PC-3 (cell line): Measurements from ENCODE around the gene GBA2. TPM values are rescaled to one million over a fixed set of nuclear protein-coding genes. Genes with fewer than 3 reads are reported as not detected.

Source experiments
- ATAC-seq: fragments of 200-7000 bp; cut with Tn5 transposase; 2 replicates; pipeline ENCODE4 v1.9.1; 2020; ENCODE audit warnings: mild to moderate bottlenecking, moderate library complexity
- BruUV-seq: library from RNA; stranded (reverse); fragments of 400-500 nt; replicated peaks from 2 replicates; lab custom pipeline; 2021; lab: Mats Ljungman, UMichigan
- CTCF ChIA-PET: fragments of 300-600 bp; sonication (Branson Sonifier 250); formaldehyde crosslinking; loops from one replicate; lab custom pipeline; 2022; ENCODE audit warnings: antibody characterized with exemption; lab: Charles Lee
- POLR2A ChIA-PET: fragments of 300-600 bp; sonication (Branson Sonifier 250); formaldehyde crosslinking; loops from one replicate; lab custom pipeline; 2022; ENCODE audit warnings: antibody characterized with exemption; ENCODE audit not compliant: unreplicated experiment; lab: Charles Lee
- DNase-seq: peaks from one replicate; pipeline ENCODE4 v3.0.0-alpha.2; 2015
- H2AFZ ChIP-seq: fragments of 300-600 bp; sonication (generic); 2 replicates; pipeline ENCODE4 v1.6.0; 2016; ENCODE audit warnings: antibody characterized with exemption, low read length
- H3F3A ChIP-seq: fragments of 300-600 bp; sonication (generic); one replicate; pipeline ENCODE4 v1.6.0; 2017; ENCODE audit warnings: antibody characterized with exemption, low read length, control low read depth, mild to moderate bottlenecking; ENCODE audit not compliant: unreplicated experiment
- H3K27ac ChIP-seq: fragments of 300-600 bp; sonication (generic); 2 replicates; pipeline ENCODE4 v1.5.1; 2016; ENCODE audit warnings: mild to moderate bottlenecking, low read length
- H3K27me3 ChIP-seq: fragments of 300-600 bp; sonication (generic); 2 replicates; pipeline ENCODE4 v1.6.1; 2016; ENCODE audit warnings: low read length, mixed read lengths
- H3K36me3 ChIP-seq: fragments of 300-600 bp; sonication (generic); 2 replicates; pipeline ENCODE4 v1.6.1; 2016; ENCODE audit warnings: low read depth, mixed run types, low read length, mixed read lengths
- H3K4me1 ChIP-seq: fragments of 300-600 bp; sonication (generic); 2 replicates; pipeline ENCODE4 v1.5.1; 2016; ENCODE audit warnings: low read length; ENCODE audit not compliant: insufficient read depth
- H3K4me2 ChIP-seq: fragments of 300-600 bp; sonication (generic); 2 replicates; pipeline ENCODE4 v1.6.0; 2016; ENCODE audit warnings: low read length
- H3K4me3 ChIP-seq: fragments of 300-600 bp; sonication (generic); 2 replicates; pipeline ENCODE4 v1.5.1; 2016; ENCODE audit warnings: mild to moderate bottlenecking, low read length, mixed read lengths
- H3K79me2 ChIP-seq: fragments of 300-600 bp; sonication (generic); 2 replicates; pipeline ENCODE4 v1.6.1; 2017; ENCODE audit warnings: low read length, mixed read lengths
- H3K9ac ChIP-seq: fragments of 300-600 bp; sonication (generic); 2 replicates; pipeline ENCODE4 v1.6.0; 2016; ENCODE audit warnings: mild to moderate bottlenecking, low read length
- H3K9me2 ChIP-seq: fragments of 300-600 bp; sonication (generic); replicated peaks from 2 replicates; pipeline ENCODE4 v1.6.1; 2016; ENCODE audit warnings: mixed run types, low read length, mixed read lengths
- H3K9me3 ChIP-seq: fragments of 300-600 bp; sonication (generic); 2 replicates; pipeline ENCODE4 v1.6.1; 2016; ENCODE audit warnings: low read length, mixed read lengths
- H4K20me1 ChIP-seq: fragments of 300-600 bp; sonication (generic); 2 replicates; pipeline ENCODE4 v1.6.1; 2016; ENCODE audit warnings: low read length, mixed read lengths
- CTCF ChIP-seq: fragments of 300-600 bp; sonication (generic); conservative IDR thresholded peaks from 2 replicates; pipeline ENCODE4 v1.5.1; 2017; ENCODE audit warnings: antibody characterized with exemption, low read depth, mild to moderate bottlenecking, low read length
- EZH2 ChIP-seq: fragments of 300-600 bp; sonication (generic); IDR thresholded peaks from one replicate; pipeline ENCODE4 v1.6.1; 2017; ENCODE audit warnings: antibody characterized with exemption, mild to moderate bottlenecking, low read length; ENCODE audit not compliant: unreplicated experiment
- EZH2phosphoT487 ChIP-seq: fragments of 300-600 bp; sonication (generic); IDR thresholded peaks from 2 replicates; pipeline ENCODE4 v1.6.1; 2018; ENCODE audit warnings: mild to moderate bottlenecking, antibody characterized with exemption, low read length, borderline replicate concordance
- intact Hi-C: fragments of 100-400 bp; cut with micrococcal nuclease; formaldehyde crosslinking; loops from 2 replicates; pipeline ENCODE4 v1.9.0; 2023
- total RNA-seq: library from RNA; depleted of rRNA; stranded (reverse); fragments of >200 nt; gene quantifications from 2 replicates; pipeline ENCODE4 v1.2.3, GENCODE V29; 2014

GBA2 gene
- total RNA-seq, 1 experiment from 2014 or later, result 81.7 TPM

DNA sequence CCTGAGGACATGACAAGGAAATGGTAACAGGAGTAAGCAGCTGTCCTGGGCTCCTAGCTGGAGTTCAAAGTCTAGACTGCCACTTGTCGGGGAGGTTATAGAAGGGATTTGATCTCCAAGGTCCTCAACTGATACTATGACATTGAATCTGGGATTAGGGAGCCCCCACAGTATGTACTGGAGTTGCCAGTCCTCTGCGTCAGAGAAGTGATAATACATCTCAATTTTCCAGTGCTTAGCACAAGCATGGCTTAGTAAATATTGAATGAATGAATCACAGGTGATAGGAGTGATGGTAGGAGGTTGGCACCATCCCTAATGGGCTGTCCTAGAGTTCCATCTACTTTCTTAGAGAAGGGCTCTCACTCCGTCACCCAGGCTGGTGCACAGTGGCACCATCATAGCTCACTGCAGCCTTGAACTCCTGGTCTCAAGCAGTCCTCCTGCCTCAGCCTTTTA, 53.1 kb downstream of the GBA2 start:
- DNase-seq (peak; percentile 71), ATAC-seq (peak; percentile 87)
- peak overlapping the region; percentile 35; the same call in 1 of the 2 replicates for H3K9ac ChIP-seq
- H3K9me3 ChIP-seq, result no peaks in the 10 kb centered on the region
- H3K36me3 ChIP-seq, result peaks cover 20% of the 10 kb centered on the region
- no peak overlapping the region; the same call in 1 of the 2 replicates for H3K4me2 ChIP-seq
- POLR2A ChIA-PET, result interaction anchor here (1.0 kb wide), 1 partner anchor 53 kb away, joined by 3 read pairs; the partner anchor contains the start of genes GBA2 and RGP1
- no peak overlapping the region for H3K4me3 ChIP-seq
- H3K79me2 ChIP-seq, result no peaks in the 10 kb centered on the region
- no TSS peak for BruUV-seq
- H3F3A ChIP-seq, result no peaks in the 10 kb centered on the region
- TF ChIP-seq CTCF, result no peak
- no peak for TF ChIP-seq EZH2
- TF ChIP-seq EZH2phosphoT487, result no peak
- H3K27ac ChIP-seq, result peak overlapping the region; percentile 73
- H3K9me2 ChIP-seq, result no peaks in the 10 kb centered on the region
- peaks cover 18% of the 10 kb centered on the region for H3K4me1 ChIP-seq
- CTCF ChIA-PET, result interaction anchor here (1.2 kb wide), 2 partner anchors 35 to 36 kb away, joined by 3 to 5 read pairs; partner anchors contain the start of genes CREB3 and TLN1
- H4K20me1 ChIP-seq, result no peaks in the 10 kb centered on the region
- H2AFZ ChIP-seq, result no peak overlapping the region
- intact Hi-C loops, result loop anchor here (5.0 kb wide), 1 partner anchor 39 kb away; the partner anchor contains the start of genes CCDC107 and RMRP
- no peaks in the 10 kb centered on the region for H3K27me3 ChIP-seq

- no peaks in the 10 kb centered on the region for H3F3A ChIP-seq
- no peak for TF ChIP-seq CTCF
- no peak for TF ChIP-seq EZH2
- no peak for TF ChIP-seq EZH2phosphoT487
- peaks cover 45% of the 10 kb centered on the region for H3K4me1 ChIP-seq
- ChIA-PET POLR2A (interaction anchor here (0.6 kb wide), 1 partner anchor 1179 kb away, joined by 5 read pairs; no protein-coding TSS in a partner anchor), CTCF (interaction anchor here (0.7 kb wide), 1 partner anchor 31 kb away, joined by 8 read pairs; no protein-coding TSS in a partner anchor)
- no peak overlapping the region; the same call in 1 of the 2 replicates for H2AFZ ChIP-seq
- H3K27ac ChIP-seq, result no peak overlapping the region
- no TSS peak for BruUV-seq
- ATAC-seq (no peak), DNase-seq (no peak)
- no peaks in the 10 kb centered on the region for H3K9me2 ChIP-seq
- H4K20me1 ChIP-seq, result no peaks in the 10 kb centered on the region
- no peaks in the 10 kb centered on the region for H3K9me3 ChIP-seq
- intact Hi-C loops, result no loop called here
- peak overlapping the region; percentile 83; the same call in 1 of the 2 replicates for H3K4me3 ChIP-seq
- no peak overlapping the region; the same call in 1 of the 2 replicates for H3K4me2 ChIP-seq
- no peaks in the 10 kb centered on the region for H3K27me3 ChIP-seq
- H3K9ac ChIP-seq, result 0 out of 2 replicates have a peak overlapping the region, but pooled peaks have one; percentile 85
- no peaks in the 10 kb centered on the region for H3K79me2 ChIP-seq
- peaks cover 5% of the 10 kb centered on the region for H3K36me3 ChIP-seq
Measured at GRCh38 chr9:35691757-35692301, 57.2 kb downstream of the GBA2 start.

DNA sequence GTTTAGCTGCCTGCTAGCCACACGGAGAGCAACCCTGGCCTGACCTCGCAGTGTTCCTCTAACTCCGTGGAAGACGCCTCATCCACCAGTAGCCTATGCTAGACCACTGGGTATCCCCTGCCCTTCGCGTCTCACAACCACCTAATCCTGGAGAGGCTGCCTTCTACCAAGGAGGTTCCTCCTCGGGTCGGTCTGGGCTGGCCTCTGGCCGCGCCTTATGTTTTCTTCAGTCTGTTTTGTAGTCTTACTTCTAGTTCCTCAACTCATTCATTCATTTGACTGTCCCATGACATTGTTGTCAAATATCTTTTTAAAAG, 57.7 kb downstream of the GBA2 start:
- Histone ChIP-seq H3K9ac (peak overlapping the region; percentile 85), H3K4me2 (peak overlapping the region; percentile 88), H3K27ac (peak overlapping the region; percentile 56), H3K9me2 (no peaks in the 10 kb centered on the region), H4K20me1 (no peaks in the 10 kb centered on the region), H2AFZ (peak overlapping the region; percentile 94), H3K4me3 (peak overlapping the region; percentile 83), H3K27me3 (no peaks in the 10 kb centered on the region), H3K4me1 (peaks cover 40% of the 10 kb centered on the region), H3F3A (no peaks in the 10 kb centered on the region), H3K79me2 (no peaks in the 10 kb centered on the region), H3K36me3 (0 out of 2 replicates have a peak, but pooled peaks cover under 1% of the 10 kb centered on the region), H3K9me3 (no peaks in the 10 kb centered on the region)
- ChIA-PET CTCF (no interaction called here), POLR2A (no interaction called here)
- TF ChIP-seq CTCF, result no peak
- TF ChIP-seq EZH2phosphoT487, result no peak
- no peak for TF ChIP-seq EZH2
- DNase-seq (peak; percentile 7), ATAC-seq (no peak)
- no TSS peak for BruUV-seq
- intact Hi-C loops, result no loop called here
